Endothelial cell of umbilical vein (primary cell): Measurements from ENCODE around the gene RAB37. TPM values are rescaled to one million over a fixed set of nuclear protein-coding genes. Genes with fewer than 3 reads are reported as not detected.
A peak's percentile ranks its signal among the peaks of the same experiment; 100 is the strongest.

Source experiments
- BruUV-seq: library from RNA; stranded (reverse); fragments of 400-500 nt; replicated peaks from 2 replicates; lab custom pipeline; 2021; lab: Mats Ljungman, UMichigan
- CTCF ChIA-PET: fragments of 300-600, 350-600 bp; sonication (Branson Sonifier 250); formaldehyde crosslinking; loops from one replicate; lab custom pipeline; 2021; ENCODE audit warnings: antibody characterized with exemption, inconsistent platforms; lab: Charles Lee
- POLR2A ChIA-PET: fragments of 300-600, 350-600 bp; sonication (Branson Sonifier 250); formaldehyde crosslinking; loops from one replicate; lab custom pipeline; 2021; ENCODE audit warnings: antibody characterized with exemption, inconsistent platforms; lab: Charles Lee
- DNase-seq: peaks from one replicate; pipeline ENCODE4 v3.0.0-alpha.2; 2011; ENCODE audit warnings: low read depth, low spot score
- FAIRE-seq: peaks from 2 replicates; lab custom pipeline; 2011; peaks lifted over from hg19 to GRCh38; lab: Jason Lieb, UNC
- H2AFZ ChIP-seq: 2 replicates; pipeline ENCODE4 v1.6.0; 2012; ENCODE audit warnings: low read depth, low read length, control low read depth, inconsistent platforms
- H3K27ac ChIP-seq: 2 replicates; pipeline ENCODE4 v1.5.1; 2011; ENCODE audit warnings: low read depth, mild to moderate bottlenecking, control low read depth, low read length, moderate library complexity; ENCODE audit not compliant: insufficient read depth
- H3K27me3 ChIP-seq, 2 experiments: 2 replicates each; pipeline versions ENCODE4 v1.6.0 to v1.6.1; 2011; ENCODE audit warnings: low read length in 2 of 2, mixed read lengths in 1 of 2; ENCODE audit not compliant: control insufficient read depth in 2 of 2, insufficient read depth in 2 of 2
- H3K36me3 ChIP-seq, 2 experiments: 2 replicates in 1 of 2; 3 replicates in 1 of 2; pipeline ENCODE4 v1.5.1; 2011; ENCODE audit warnings: low read length in 2 of 2, mild to moderate bottlenecking in 1 of 2, moderate library complexity in 1 of 2; ENCODE audit not compliant: control insufficient read depth in 2 of 2, insufficient read depth in 2 of 2; ENCODE audit errors: extremely low read depth in 1 of 2
- H3K4me1 ChIP-seq: 3 replicates; pipeline ENCODE4 v1.5.1; 2011; ENCODE audit warnings: mild to moderate bottlenecking, low read length; ENCODE audit not compliant: control insufficient read depth, insufficient read depth; ENCODE audit errors: extremely low read depth
- H3K4me2 ChIP-seq: 2 replicates; pipeline ENCODE4 v1.6.1; 2011; ENCODE audit warnings: low read length, control low read depth, mixed read lengths; ENCODE audit not compliant: insufficient read depth
- H3K4me3 ChIP-seq, 3 experiments: fragments of 200-600 bp in 1 of 3; sonication (generic), shearing (Covaris generic) in 1 of 3; replicated peaks in 1 of 3; 2 replicates each; pipeline ENCODE4 v1.5.1; 2011 to 2016; ENCODE audit warnings: control low read depth in 3 of 3, low read length in 3 of 3, mild to moderate bottlenecking in 2 of 3, inconsistent platforms in 1 of 3, low read depth in 1 of 3, moderate library complexity in 1 of 3; ENCODE audit not compliant: insufficient read depth in 1 of 3
- H3K79me2 ChIP-seq: 2 replicates; pipeline ENCODE4 v1.6.0; 2012; ENCODE audit warnings: low read length, inconsistent platforms; ENCODE audit not compliant: control insufficient read depth, insufficient read depth
- H3K9ac ChIP-seq: replicated peaks from 2 replicates; pipeline ENCODE3; 2011; ENCODE audit warnings: low read length, control low read depth; ENCODE audit not compliant: insufficient read depth; ENCODE audit errors: extremely low read depth
- H3K9me1 ChIP-seq: replicated peaks from 3 replicates; pipeline ENCODE4 v1.6.0; 2011; ENCODE audit warnings: mild to moderate bottlenecking, low read length; ENCODE audit not compliant: control insufficient read depth, insufficient read depth; ENCODE audit errors: extremely low read depth
- H3K9me3 ChIP-seq: replicated peaks from 2 replicates; pipeline ENCODE4 v1.5.1; 2012; ENCODE audit warnings: low read length, inconsistent platforms; ENCODE audit not compliant: control insufficient read depth, insufficient read depth
- H4K20me1 ChIP-seq: replicated peaks from 2 replicates; pipeline ENCODE3; 2011; ENCODE audit warnings: mild to moderate bottlenecking, low read length; ENCODE audit not compliant: control insufficient read depth, insufficient read depth; ENCODE audit errors: extremely low read depth
- EZH2 ChIP-seq: IDR thresholded peaks from 2 replicates; pipeline ENCODE4 v1.6.1; 2012; ENCODE audit warnings: borderline replicate concordance, low read depth, mild to moderate bottlenecking, moderate library complexity, low read length, inconsistent platforms; ENCODE audit not compliant: severe bottlenecking
- GATA2 ChIP-seq: IDR thresholded peaks from 2 replicates; pipeline ENCODE4 v1.7.0; 2011; ENCODE audit warnings: low read depth, mild to moderate bottlenecking, moderate library complexity, mixed read lengths, low read length; ENCODE audit not compliant: insufficient read length, insufficient read depth
- MYC ChIP-seq: IDR thresholded peaks from one replicate; pipeline ENCODE4 v1.6.1; 2011; ENCODE audit warnings: mild to moderate bottlenecking, low read depth, low read length
- POLR2A ChIP-seq: IDR thresholded peaks from 2 replicates; pipeline ENCODE4 v1.6.1; 2012; ENCODE audit warnings: low read depth, mild to moderate bottlenecking, control low read depth, low read length
- POLR2AphosphoS5 ChIP-seq: IDR thresholded peaks from 2 replicates; pipeline ENCODE4 v1.6.1; 2012; ENCODE audit warnings: low read depth, mild to moderate bottlenecking, control low read depth, low read length, moderate library complexity; ENCODE audit not compliant: insufficient read depth
- dilution Hi-C: fragments of 300-500 bp; cut with MboI; formaldehyde crosslinking; loops from one replicate; pipeline ENCODE4 v1.15.0; 2019; ENCODE audit warnings: low sequenced_read_pairs; ENCODE audit not compliant: extremely low pct_ligation_motif_present
- intact Hi-C: fragments of 100-400 bp; cut with micrococcal nuclease; formaldehyde crosslinking; loops from one replicate; pipeline ENCODE4 v1.10.0; 2022
- polyA plus RNA-seq, 4 experiments: library from polyadenylated mRNA; depleted of rRNA in 3 of 4; stranded (reverse) in 3 of 4; unstranded in 1 of 4; fragments of >200 nt; gene quantifications; 2 replicates each; pipeline versions ENCODE4 v1.2.1 to v1.2.3, GENCODE V29; 2011 to 2012; ENCODE audit warnings: missing spikeins in 1 of 4
- total RNA-seq: library from RNA; stranded (reverse); gene quantifications from 2 replicates; pipeline ENCODE4 v1.2.3, GENCODE V29; 2021

The RAB37 gene
- total and polyA plus RNA-seq, 2 donors (not counting 3 experiments of a cell fraction or from before 2014, with no cell fraction given): 0.11 TPM; not detected in 1

GRCh38 chr17:74768069-74768762, 31.2 kb downstream of the RAB37 start:
- no peak overlapping the region for H3K4me3 ChIP-seq
- CTCF ChIA-PET: no interaction called here
- H3K27me3 ChIP-seq: no peaks in the 10 kb centered on the region
- dilution Hi-C loops: no loop called here
- no peak for FAIRE-seq
- POLR2A ChIA-PET: no interaction called here
- no peak for DNase-seq
- H3K36me3 ChIP-seq: peaks cover 3 to 29% of the 10 kb centered on the region in 2 experiments
- H2AFZ ChIP-seq: no peak overlapping the region
- no peak overlapping the region for H3K27ac ChIP-seq
- no peak overlapping the region for H3K9ac ChIP-seq
- H3K4me1 ChIP-seq: no peaks in the 10 kb centered on the region
- intact Hi-C loops: no loop called here
- TF ChIP-seq POLR2AphosphoS5 (peak; percentile 12), MYC (no peak), EZH2 (no peak), POLR2A (peak; percentile 24)
- no peaks in the 10 kb centered on the region for H3K9me3 ChIP-seq
- BruUV-seq: no TSS peak
- H3K9me1 ChIP-seq: no peaks in the 10 kb centered on the region
- no peak overlapping the region for H3K4me2 ChIP-seq
- no peaks in the 10 kb centered on the region for H3K79me2 ChIP-seq
- H4K20me1 ChIP-seq: no peaks in the 10 kb centered on the region

- Histone ChIP-seq H3K27me3 (no peaks in the 10 kb centered on the region), H2AFZ (no peak overlapping the region), H3K9me3 (no peaks in the 10 kb centered on the region), H3K36me3 (peaks cover 3 to 32% of the 10 kb centered on the region in 2 experiments), H3K4me2 (no peak overlapping the region), H3K79me2 (no peaks in the 10 kb centered on the region), H3K9me1 (no peaks in the 10 kb centered on the region), H4K20me1 (no peaks in the 10 kb centered on the region), H3K4me1 (no peaks in the 10 kb centered on the region), H3K27ac (no peak overlapping the region), H3K4me3 (no peak overlapping the region), H3K9ac (no peak overlapping the region)
- FAIRE-seq (no peak), DNase-seq (no peak)
- TF ChIP-seq GATA2 (no peak), POLR2AphosphoS5 (peak; percentile 28)
- BruUV-seq: TSS peak; percentile 62
- dilution Hi-C loops: no loop called here
- POLR2A ChIA-PET: no interaction called here
- intact Hi-C loops: no loop called here
- CTCF ChIA-PET: interaction anchor here (1.2 to 4.1 kb wide), 4 partner anchors 19 to 112 kb away, joined by 4 to 84 read pairs (median 18); no protein-coding TSS in a partner anchor
Measured at GRCh38 chr17:74768763-74769114, 31.7 kb downstream of the RAB37 start.
